Endothelial cell of umbilical vein (primary cell): Measurements from ENCODE around the gene BIN1. TPM values are rescaled to one million over a fixed set of nuclear protein-coding genes. Genes with fewer than 3 reads are reported as not detected.

Experiments
- BruUV-seq: library from RNA; stranded (reverse); fragments of 400-500 nt; replicated peaks from 2 replicates; lab custom pipeline; 2021; lab: Mats Ljungman, UMichigan
- CTCF ChIA-PET: fragments of 300-600, 350-600 bp; sonication (Branson Sonifier 250); formaldehyde crosslinking; loops from one replicate; lab custom pipeline; 2021; ENCODE audit warnings: antibody characterized with exemption, inconsistent platforms; lab: Charles Lee
- POLR2A ChIA-PET: fragments of 300-600, 350-600 bp; sonication (Branson Sonifier 250); formaldehyde crosslinking; loops from one replicate; lab custom pipeline; 2021; ENCODE audit warnings: antibody characterized with exemption, inconsistent platforms; lab: Charles Lee
- DNase-seq: peaks from one replicate; pipeline ENCODE4 v3.0.0-alpha.2; 2011; ENCODE audit warnings: low read depth, low spot score
- FAIRE-seq: peaks from 2 replicates; lab custom pipeline; 2011; peaks lifted over from hg19 to GRCh38; lab: Jason Lieb, UNC
- H2AFZ ChIP-seq: 2 replicates; pipeline ENCODE4 v1.6.0; 2012; ENCODE audit warnings: low read depth, low read length, control low read depth, inconsistent platforms
- H3K27ac ChIP-seq: 2 replicates; pipeline ENCODE4 v1.5.1; 2011; ENCODE audit warnings: low read depth, mild to moderate bottlenecking, control low read depth, low read length, moderate library complexity; ENCODE audit not compliant: insufficient read depth
- H3K27me3 ChIP-seq, 2 experiments: 2 replicates each; pipeline versions ENCODE4 v1.6.0 to v1.6.1; 2011; ENCODE audit warnings: low read length in 2 of 2, mixed read lengths in 1 of 2; ENCODE audit not compliant: control insufficient read depth in 2 of 2, insufficient read depth in 2 of 2
- H3K36me3 ChIP-seq, 2 experiments: 2 replicates in 1 of 2; 3 replicates in 1 of 2; pipeline ENCODE4 v1.5.1; 2011; ENCODE audit warnings: low read length in 2 of 2, mild to moderate bottlenecking in 1 of 2, moderate library complexity in 1 of 2; ENCODE audit not compliant: control insufficient read depth in 2 of 2, insufficient read depth in 2 of 2; ENCODE audit errors: extremely low read depth in 1 of 2
- H3K4me1 ChIP-seq: 3 replicates; pipeline ENCODE4 v1.5.1; 2011; ENCODE audit warnings: mild to moderate bottlenecking, low read length; ENCODE audit not compliant: control insufficient read depth, insufficient read depth; ENCODE audit errors: extremely low read depth
- H3K4me2 ChIP-seq: 2 replicates; pipeline ENCODE4 v1.6.1; 2011; ENCODE audit warnings: low read length, control low read depth, mixed read lengths; ENCODE audit not compliant: insufficient read depth
- H3K4me3 ChIP-seq, 3 experiments: fragments of 200-600 bp in 1 of 3; sonication (generic), shearing (Covaris generic) in 1 of 3; replicated peaks in 1 of 3; 2 replicates each; pipeline ENCODE4 v1.5.1; 2011 to 2016; ENCODE audit warnings: control low read depth in 3 of 3, low read length in 3 of 3, mild to moderate bottlenecking in 2 of 3, inconsistent platforms in 1 of 3, low read depth in 1 of 3, moderate library complexity in 1 of 3; ENCODE audit not compliant: insufficient read depth in 1 of 3
- H3K79me2 ChIP-seq: 2 replicates; pipeline ENCODE4 v1.6.0; 2012; ENCODE audit warnings: low read length, inconsistent platforms; ENCODE audit not compliant: control insufficient read depth, insufficient read depth
- H3K9ac ChIP-seq: replicated peaks from 2 replicates; pipeline ENCODE3; 2011; ENCODE audit warnings: low read length, control low read depth; ENCODE audit not compliant: insufficient read depth; ENCODE audit errors: extremely low read depth
- H3K9me1 ChIP-seq: replicated peaks from 3 replicates; pipeline ENCODE4 v1.6.0; 2011; ENCODE audit warnings: mild to moderate bottlenecking, low read length; ENCODE audit not compliant: control insufficient read depth, insufficient read depth; ENCODE audit errors: extremely low read depth
- H3K9me3 ChIP-seq: replicated peaks from 2 replicates; pipeline ENCODE4 v1.5.1; 2012; ENCODE audit warnings: low read length, inconsistent platforms; ENCODE audit not compliant: control insufficient read depth, insufficient read depth
- H4K20me1 ChIP-seq: replicated peaks from 2 replicates; pipeline ENCODE3; 2011; ENCODE audit warnings: mild to moderate bottlenecking, low read length; ENCODE audit not compliant: control insufficient read depth, insufficient read depth; ENCODE audit errors: extremely low read depth
- EZH2 ChIP-seq: IDR thresholded peaks from 2 replicates; pipeline ENCODE4 v1.6.1; 2012; ENCODE audit warnings: borderline replicate concordance, low read depth, mild to moderate bottlenecking, moderate library complexity, low read length, inconsistent platforms; ENCODE audit not compliant: severe bottlenecking
- FOS ChIP-seq: IDR thresholded peaks from 2 replicates; pipeline ENCODE4 v1.6.1; 2011; ENCODE audit warnings: mild to moderate bottlenecking, low read length, moderate library complexity, borderline replicate concordance; ENCODE audit not compliant: insufficient read depth
- GATA2 ChIP-seq: IDR thresholded peaks from 2 replicates; pipeline ENCODE4 v1.7.0; 2011; ENCODE audit warnings: low read depth, mild to moderate bottlenecking, moderate library complexity, mixed read lengths, low read length; ENCODE audit not compliant: insufficient read length, insufficient read depth
- JUN ChIP-seq: IDR thresholded peaks from 2 replicates; pipeline ENCODE4 v1.6.1; 2011; ENCODE audit warnings: borderline replicate concordance, low read depth; ENCODE audit not compliant: insufficient read length, insufficient read depth
- MYC ChIP-seq: IDR thresholded peaks from one replicate; pipeline ENCODE4 v1.6.1; 2011; ENCODE audit warnings: mild to moderate bottlenecking, low read depth, low read length
- POLR2A ChIP-seq: IDR thresholded peaks from 2 replicates; pipeline ENCODE4 v1.6.1; 2012; ENCODE audit warnings: low read depth, mild to moderate bottlenecking, control low read depth, low read length
- POLR2AphosphoS5 ChIP-seq: IDR thresholded peaks from 2 replicates; pipeline ENCODE4 v1.6.1; 2012; ENCODE audit warnings: low read depth, mild to moderate bottlenecking, control low read depth, low read length, moderate library complexity; ENCODE audit not compliant: insufficient read depth
- dilution Hi-C: fragments of 300-500 bp; cut with MboI; formaldehyde crosslinking; loops from one replicate; pipeline ENCODE4 v1.15.0; 2019; ENCODE audit warnings: low sequenced_read_pairs; ENCODE audit not compliant: extremely low pct_ligation_motif_present
- intact Hi-C: fragments of 100-400 bp; cut with micrococcal nuclease; formaldehyde crosslinking; loops from one replicate; pipeline ENCODE4 v1.10.0; 2022
- polyA plus RNA-seq, 4 experiments: library from polyadenylated mRNA; depleted of rRNA in 3 of 4; stranded (reverse) in 3 of 4; unstranded in 1 of 4; fragments of >200 nt; gene quantifications; 2 replicates each; pipeline versions ENCODE4 v1.2.1 to v1.2.3, GENCODE V29; 2011 to 2012; ENCODE audit warnings: missing spikeins in 1 of 4
- total RNA-seq: library from RNA; stranded (reverse); gene quantifications from 2 replicates; pipeline ENCODE4 v1.2.3, GENCODE V29; 2021
- TF ChIP-seq, protein P1 (sequence below), 2 donors: IDR thresholded peaks; 1 replicate in 1 of 2; 2 replicates in 1 of 2; pipeline ENCODE4 v1.5.1; 2011; ENCODE audit warnings: low read length in 2 of 2, mild to moderate bottlenecking in 2 of 2, moderate library complexity in 2 of 2, control low read depth in 1 of 2, inconsistent platforms in 1 of 2, low read depth in 1 of 2; ENCODE audit not compliant: insufficient read depth in 1 of 2; ENCODE audit errors: extremely low read depth in 1 of 2
- TF ChIP-seq, protein P2 (sequence below): IDR thresholded peaks from 2 replicates; pipeline ENCODE4 v1.6.1; 2011; ENCODE audit not compliant: insufficient read depth, insufficient read length

The BIN1 gene
- total and polyA plus RNA-seq, 2 donors (not counting 3 experiments of a cell fraction or from before 2014, with no cell fraction given) = 26.3 to 36.9 TPM

DNA sequence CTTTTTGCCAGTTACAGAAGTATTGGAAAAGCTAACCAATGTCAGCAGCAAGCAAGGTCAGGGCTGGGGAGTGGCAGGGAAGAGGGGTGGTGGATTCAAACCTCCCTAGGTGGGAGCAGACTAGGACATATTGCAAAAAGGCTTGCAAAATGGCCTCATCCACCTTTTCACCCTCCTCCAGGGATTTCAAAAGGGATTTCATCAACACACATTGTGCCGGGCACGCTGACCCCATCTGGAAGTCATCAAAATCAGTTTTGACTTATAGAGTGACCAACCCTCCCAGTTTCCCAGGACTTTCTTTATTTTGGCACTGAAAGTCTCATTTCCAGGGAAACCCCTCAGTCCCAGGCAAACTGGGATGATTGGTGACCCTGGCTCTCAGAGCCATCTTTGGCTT is 94.7 kb downstream of the BIN1 start:
- Histone ChIP-seq H3K27me3 (peaks cover 4% of the 10 kb centered on the region in 2 experiments), H4K20me1 (no peaks in the 10 kb centered on the region), H3K9ac (no peak overlapping the region), H3K36me3 (no peaks in the 10 kb centered on the region), H2AFZ (no peak overlapping the region), H3K9me3 (no peaks in the 10 kb centered on the region), H3K4me3 (no peak overlapping the region), H3K4me1 (peaks cover 11% of the 10 kb centered on the region), H3K27ac (no peak overlapping the region), H3K4me2 (no peak overlapping the region), H3K79me2 (no peaks in the 10 kb centered on the region), H3K9me1 (no peaks in the 10 kb centered on the region)
- ChIA-PET POLR2A (no interaction called here), CTCF (no interaction called here)
- BruUV-seq = no TSS peak
- TF ChIP-seq POLR2AphosphoS5 (no peak), FOS (no peak), GATA2 (no peak), POLR2A (no peak), JUN (no peak), MYC (no peak), EZH2 (no peak)
- TF ChIP-seq, protein P1, sequence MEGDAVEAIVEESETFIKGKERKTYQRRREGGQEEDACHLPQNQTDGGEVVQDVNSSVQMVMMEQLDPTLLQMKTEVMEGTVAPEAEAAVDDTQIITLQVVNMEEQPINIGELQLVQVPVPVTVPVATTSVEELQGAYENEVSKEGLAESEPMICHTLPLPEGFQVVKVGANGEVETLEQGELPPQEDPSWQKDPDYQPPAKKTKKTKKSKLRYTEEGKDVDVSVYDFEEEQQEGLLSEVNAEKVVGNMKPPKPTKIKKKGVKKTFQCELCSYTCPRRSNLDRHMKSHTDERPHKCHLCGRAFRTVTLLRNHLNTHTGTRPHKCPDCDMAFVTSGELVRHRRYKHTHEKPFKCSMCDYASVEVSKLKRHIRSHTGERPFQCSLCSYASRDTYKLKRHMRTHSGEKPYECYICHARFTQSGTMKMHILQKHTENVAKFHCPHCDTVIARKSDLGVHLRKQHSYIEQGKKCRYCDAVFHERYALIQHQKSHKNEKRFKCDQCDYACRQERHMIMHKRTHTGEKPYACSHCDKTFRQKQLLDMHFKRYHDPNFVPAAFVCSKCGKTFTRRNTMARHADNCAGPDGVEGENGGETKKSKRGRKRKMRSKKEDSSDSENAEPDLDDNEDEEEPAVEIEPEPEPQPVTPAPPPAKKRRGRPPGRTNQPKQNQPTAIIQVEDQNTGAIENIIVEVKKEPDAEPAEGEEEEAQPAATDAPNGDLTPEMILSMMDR (IDR thresholded peaks at IDR 0.05; ENCODE audit: extremely low read depth in 1 of 2, insufficient read depth in 1 of 2, low read depth in 1 of 2, low read length in 2 of 2) = no peak
- TF ChIP-seq, protein P2, sequence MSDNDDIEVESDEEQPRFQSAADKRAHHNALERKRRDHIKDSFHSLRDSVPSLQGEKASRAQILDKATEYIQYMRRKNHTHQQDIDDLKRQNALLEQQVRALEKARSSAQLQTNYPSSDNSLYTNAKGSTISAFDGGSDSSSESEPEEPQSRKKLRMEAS = no peak
- DNase-seq (no peak), FAIRE-seq (no peak)
- intact Hi-C loops = no loop called here
- dilution Hi-C loops = no loop called here
